IPS-NIHi11 (cell line): ENCODE results near the gene MINDY3.

ENCODE experiments used
- DNase-seq: peaks from one replicate; pipeline ENCODE4 v3.0.0; 2012; ENCODE audit warnings: mixed read lengths, low spot score

MINDY3 gene

GRCh38 chr10:15738270-15738925 is 121.9 kb downstream of the MINDY3 start:
- DNase-seq = no peak

GRCh38 chr10:15737656-15738055 is 122.7 kb downstream of the MINDY3 start:
- no peak for DNase-seq

GRCh38 chr10:15735763-15736162 is 124.5 kb downstream of the MINDY3 start:
- DNase-seq = no peak

GRCh38 chr10:15730341-15730740 is 130.0 kb downstream of the MINDY3 start:
- DNase-seq = no peak

- DNase-seq = no peak
These were observed 130.4 kb downstream of the MINDY3 start for GRCh38 chr10:15729890-15730289.
